ENCODE data around the gene SLC26A8. TPM values are rescaled to one million over a fixed set of nuclear protein-coding genes. Genes with fewer than 3 reads are reported as not detected.

Gene SLC26A8
- total RNA-seq, 1 experiment from 2014 or later, result 0.09 TPM

DNA sequence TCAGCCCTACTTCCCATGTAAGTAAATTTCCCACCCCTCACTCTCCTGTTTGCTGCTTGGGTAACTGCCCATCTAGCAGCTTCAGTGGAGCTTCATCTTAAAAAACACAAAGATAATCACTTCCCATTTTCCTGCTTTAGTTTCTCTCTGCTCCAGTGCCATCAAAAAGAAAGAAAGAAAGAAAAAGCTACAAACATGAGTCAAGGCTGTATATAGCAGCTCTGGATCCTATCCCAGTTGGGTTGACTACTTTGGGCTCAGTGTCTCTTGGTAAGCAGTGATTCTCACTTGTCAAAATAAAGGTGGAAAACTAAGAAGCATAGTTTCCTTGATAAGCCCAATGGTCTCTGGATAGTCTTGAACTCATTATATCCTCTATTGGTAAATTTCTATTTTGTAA lies 54.8 kb downstream of the SLC26A8 start:
- Histone ChIP-seq H2BK20ac (ENCODE audit: low read depth, low read length, poor library complexity, severe bottlenecking) (no peak overlapping the region), H3K27me3 (ENCODE audit: insufficient read depth, low read length) (no peaks in the 10 kb centered on the region; the same call in 1 of the 2 replicates), H3K4ac (ENCODE audit: low read depth, low read length) (no peak overlapping the region), H3K27ac (ENCODE audit: insufficient read length, low read depth, low read length) (no peak overlapping the region), H2BK120ac (ENCODE audit: low read depth, low read length, poor library complexity, severe bottlenecking) (no peak overlapping the region), H3K18ac (ENCODE audit: insufficient read length, low read depth, low read length) (no peak overlapping the region), H2BK5ac (ENCODE audit: insufficient read length, low read length) (no peak overlapping the region), H4K8ac (replicated peaks; ENCODE audit: insufficient read length, low read depth, low read length) (no peak overlapping the region), H3K79me2 (ENCODE audit: insufficient read depth, low read length) (no peaks in the 10 kb centered on the region), H3K14ac (ENCODE audit: insufficient read depth, low read length) (no peak overlapping the region), H3K4me2 (ENCODE audit: insufficient read depth, insufficient read length, low read length) (no peak overlapping the region), H3K23ac (ENCODE audit: insufficient read length, low read depth, low read length) (no peak overlapping the region), H3K9me3 (ENCODE audit: control insufficient read depth, low read depth, low read length) (no peaks in the 10 kb centered on the region), H3T11ph (ENCODE audit: low read length) (no peak overlapping the region), H3K9ac (ENCODE audit: extremely low read depth, insufficient read length, low read length) (no peak overlapping the region), H2AK5ac (ENCODE audit: insufficient read length, low read length) (no peak overlapping the region), H2BK12ac (ENCODE audit: insufficient read length, low read depth, low read length) (no peak overlapping the region), H4K20me1 (ENCODE audit: control insufficient read depth, insufficient read depth, insufficient read length) (no peaks in the 10 kb centered on the region), H3K23me2 (ENCODE audit: insufficient read length, low read depth, low read length, poor library complexity, severe bottlenecking) (no peaks in the 10 kb centered on the region), H2BK15ac (ENCODE audit: low read depth, low read length) (no peak overlapping the region), H3K56ac (ENCODE audit: insufficient read length, low read depth, low read length) (no peak overlapping the region), H3K4me1 (ENCODE audit: insufficient read depth, low read length) (no peaks in the 10 kb centered on the region), H3K79me1 (ENCODE audit: insufficient read depth, low read depth, low read length, poor library complexity, severe bottlenecking) (no peaks in the 10 kb centered on the region), H4K91ac (ENCODE audit: insufficient read length, low read depth, low read length) (no peak overlapping the region), H4K5ac (ENCODE audit: insufficient read length, low read depth, low read length) (no peak overlapping the region), H2AFZ (ENCODE audit: low read length) (no peak overlapping the region)
- TF ChIP-seq, protein P1, sequence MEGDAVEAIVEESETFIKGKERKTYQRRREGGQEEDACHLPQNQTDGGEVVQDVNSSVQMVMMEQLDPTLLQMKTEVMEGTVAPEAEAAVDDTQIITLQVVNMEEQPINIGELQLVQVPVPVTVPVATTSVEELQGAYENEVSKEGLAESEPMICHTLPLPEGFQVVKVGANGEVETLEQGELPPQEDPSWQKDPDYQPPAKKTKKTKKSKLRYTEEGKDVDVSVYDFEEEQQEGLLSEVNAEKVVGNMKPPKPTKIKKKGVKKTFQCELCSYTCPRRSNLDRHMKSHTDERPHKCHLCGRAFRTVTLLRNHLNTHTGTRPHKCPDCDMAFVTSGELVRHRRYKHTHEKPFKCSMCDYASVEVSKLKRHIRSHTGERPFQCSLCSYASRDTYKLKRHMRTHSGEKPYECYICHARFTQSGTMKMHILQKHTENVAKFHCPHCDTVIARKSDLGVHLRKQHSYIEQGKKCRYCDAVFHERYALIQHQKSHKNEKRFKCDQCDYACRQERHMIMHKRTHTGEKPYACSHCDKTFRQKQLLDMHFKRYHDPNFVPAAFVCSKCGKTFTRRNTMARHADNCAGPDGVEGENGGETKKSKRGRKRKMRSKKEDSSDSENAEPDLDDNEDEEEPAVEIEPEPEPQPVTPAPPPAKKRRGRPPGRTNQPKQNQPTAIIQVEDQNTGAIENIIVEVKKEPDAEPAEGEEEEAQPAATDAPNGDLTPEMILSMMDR (conservative IDR thresholded peaks at IDR 0.05), result no peak
- Mint-ChIP-seq H3K9me3 (no peaks in the 10 kb centered on the region), H3K36me3 (ENCODE audit: insufficient read depth in 1 of 3, low read depth in 3 of 3) (no peaks in the 10 kb centered on the region), H3K4me1 (peaks cover 11% of the 10 kb centered on the region in 2 experiments), H3K4me3 (no peak overlapping the region), H3K27ac (no peak overlapping the region), H3K27me3 (ENCODE audit: low read depth) (no peaks in the 10 kb centered on the region)
- no peak for DNase-seq
